ENCODE measurements around the gene TTC39A. TPM values are rescaled to one million over a fixed set of nuclear protein-coding genes. Genes with fewer than 3 reads are reported as not detected.

Gene TTC39A
- total RNA-seq, 1 donor from 2014 or later, result 21.3 TPM

DNA sequence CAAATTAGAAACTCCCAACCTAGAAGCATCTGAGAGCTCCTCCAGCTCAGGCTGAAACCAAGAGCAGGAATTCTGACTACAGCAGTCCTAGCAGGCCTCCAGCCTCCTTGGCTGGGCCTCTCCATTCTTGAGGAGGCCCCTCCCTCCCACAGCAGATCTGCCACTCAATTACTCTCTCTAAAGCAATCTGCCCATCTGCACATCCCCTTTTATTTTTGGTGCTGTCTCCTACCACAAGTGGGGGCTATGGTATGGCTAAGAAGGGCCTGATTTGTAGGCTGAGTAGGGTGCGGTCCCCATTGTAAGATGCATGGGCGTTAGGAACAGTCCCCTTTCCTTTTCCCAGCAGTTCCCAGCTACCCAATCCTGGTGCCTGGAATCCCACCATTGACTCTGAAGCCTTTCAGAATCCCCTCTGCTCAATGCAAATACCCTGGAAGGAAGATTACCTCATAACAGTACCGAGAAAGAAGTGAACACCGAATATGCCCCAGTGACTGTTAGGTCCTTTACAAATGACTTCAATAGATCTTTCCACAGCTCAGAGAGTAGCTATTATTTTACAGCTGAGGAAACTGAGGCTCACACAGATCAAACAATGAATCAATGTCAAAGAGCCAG is 11.6 kb upstream of the TTC39A start:
- no peak for DNase-seq (ENCODE audit: low read depth)
- TF ChIP-seq, protein P1, sequence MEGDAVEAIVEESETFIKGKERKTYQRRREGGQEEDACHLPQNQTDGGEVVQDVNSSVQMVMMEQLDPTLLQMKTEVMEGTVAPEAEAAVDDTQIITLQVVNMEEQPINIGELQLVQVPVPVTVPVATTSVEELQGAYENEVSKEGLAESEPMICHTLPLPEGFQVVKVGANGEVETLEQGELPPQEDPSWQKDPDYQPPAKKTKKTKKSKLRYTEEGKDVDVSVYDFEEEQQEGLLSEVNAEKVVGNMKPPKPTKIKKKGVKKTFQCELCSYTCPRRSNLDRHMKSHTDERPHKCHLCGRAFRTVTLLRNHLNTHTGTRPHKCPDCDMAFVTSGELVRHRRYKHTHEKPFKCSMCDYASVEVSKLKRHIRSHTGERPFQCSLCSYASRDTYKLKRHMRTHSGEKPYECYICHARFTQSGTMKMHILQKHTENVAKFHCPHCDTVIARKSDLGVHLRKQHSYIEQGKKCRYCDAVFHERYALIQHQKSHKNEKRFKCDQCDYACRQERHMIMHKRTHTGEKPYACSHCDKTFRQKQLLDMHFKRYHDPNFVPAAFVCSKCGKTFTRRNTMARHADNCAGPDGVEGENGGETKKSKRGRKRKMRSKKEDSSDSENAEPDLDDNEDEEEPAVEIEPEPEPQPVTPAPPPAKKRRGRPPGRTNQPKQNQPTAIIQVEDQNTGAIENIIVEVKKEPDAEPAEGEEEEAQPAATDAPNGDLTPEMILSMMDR (conservative IDR thresholded peaks at IDR 0.05; ENCODE audit: low read depth, low read length), result no peak

DNA sequence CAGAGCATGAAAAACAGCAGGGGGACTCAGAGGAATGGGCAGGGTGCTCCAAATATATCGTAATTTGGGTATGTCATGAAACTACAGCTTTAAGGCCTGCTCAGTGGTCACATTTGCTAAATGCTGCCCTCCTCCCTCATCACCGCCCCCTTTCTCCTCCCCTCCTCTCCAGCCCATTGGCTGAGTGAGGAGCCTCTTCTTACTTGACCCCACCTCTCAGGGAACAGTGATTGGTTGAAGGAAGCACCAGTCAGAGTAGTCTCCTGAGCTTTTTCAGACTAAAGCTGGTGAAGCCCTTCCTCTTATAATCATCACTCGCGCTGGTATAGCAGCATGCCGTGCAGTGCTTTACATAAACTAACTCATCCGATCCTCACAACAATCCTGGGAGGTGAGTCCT is 10.0 kb upstream of the TTC39A start:
- TF ChIP-seq, protein P1 (conservative IDR thresholded peaks at IDR 0.05; ENCODE audit: low read depth, low read length), result no peak
- no peak for DNase-seq (ENCODE audit: low read depth)
- no peak overlapping the region for H3K4me3 ChIP-seq (ENCODE audit: low read depth, low read length)

More for the DNA sequence above, 11.6 kb upstream of the TTC39A start:
- H3K4me3 ChIP-seq (ENCODE audit: low read depth, low read length), result no peak overlapping the region

DNA sequence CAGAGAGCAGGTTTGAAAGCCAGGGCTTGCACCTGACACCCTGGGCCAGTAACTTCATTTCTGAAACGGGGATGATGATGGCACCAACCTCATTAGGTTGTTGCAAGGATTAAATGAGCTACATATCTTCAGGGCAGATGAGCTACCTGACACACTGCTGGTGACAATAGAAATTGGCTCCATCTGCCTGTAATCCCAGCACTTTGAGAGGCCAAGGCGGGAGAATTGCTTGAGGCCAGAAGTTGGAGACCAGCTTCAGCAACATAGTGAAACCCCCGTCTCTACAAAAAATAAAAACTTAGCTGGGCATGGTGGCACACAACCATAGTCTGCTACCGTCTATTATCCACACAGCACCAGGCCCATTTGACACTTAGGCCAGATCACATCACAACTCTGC is 6.3 kb upstream of the TTC39A start:
- TF ChIP-seq, protein P1 (conservative IDR thresholded peaks at IDR 0.05; ENCODE audit: low read depth, low read length), result no peak
- H3K4me3 ChIP-seq (ENCODE audit: low read depth, low read length), result no peak overlapping the region
- no peak for DNase-seq (ENCODE audit: low read depth)

DNA sequence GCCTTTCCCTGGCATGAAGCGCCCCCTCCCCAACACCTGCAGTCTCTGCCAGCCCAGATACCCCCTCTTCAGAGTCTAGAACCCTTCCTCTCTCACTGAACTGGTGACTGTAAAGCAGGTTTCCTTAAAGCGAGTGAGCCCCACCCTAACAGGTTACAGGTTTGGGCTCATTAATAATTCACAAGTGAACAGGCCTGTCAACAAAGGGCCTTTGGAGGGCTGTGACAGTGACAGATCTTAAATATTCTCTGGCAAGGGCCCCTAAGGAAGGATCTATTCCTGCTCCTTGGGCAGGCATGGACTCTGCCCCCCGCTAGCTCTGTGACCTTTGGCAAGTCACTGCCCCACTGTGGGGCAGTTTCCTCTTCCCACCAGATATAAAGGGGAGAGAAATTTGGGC is 5.6 kb upstream of the TTC39A start:
- DNase-seq (ENCODE audit: low read depth), result no peak
- TF ChIP-seq, protein P1 (conservative IDR thresholded peaks at IDR 0.05; ENCODE audit: low read depth, low read length), result no peak

DNA sequence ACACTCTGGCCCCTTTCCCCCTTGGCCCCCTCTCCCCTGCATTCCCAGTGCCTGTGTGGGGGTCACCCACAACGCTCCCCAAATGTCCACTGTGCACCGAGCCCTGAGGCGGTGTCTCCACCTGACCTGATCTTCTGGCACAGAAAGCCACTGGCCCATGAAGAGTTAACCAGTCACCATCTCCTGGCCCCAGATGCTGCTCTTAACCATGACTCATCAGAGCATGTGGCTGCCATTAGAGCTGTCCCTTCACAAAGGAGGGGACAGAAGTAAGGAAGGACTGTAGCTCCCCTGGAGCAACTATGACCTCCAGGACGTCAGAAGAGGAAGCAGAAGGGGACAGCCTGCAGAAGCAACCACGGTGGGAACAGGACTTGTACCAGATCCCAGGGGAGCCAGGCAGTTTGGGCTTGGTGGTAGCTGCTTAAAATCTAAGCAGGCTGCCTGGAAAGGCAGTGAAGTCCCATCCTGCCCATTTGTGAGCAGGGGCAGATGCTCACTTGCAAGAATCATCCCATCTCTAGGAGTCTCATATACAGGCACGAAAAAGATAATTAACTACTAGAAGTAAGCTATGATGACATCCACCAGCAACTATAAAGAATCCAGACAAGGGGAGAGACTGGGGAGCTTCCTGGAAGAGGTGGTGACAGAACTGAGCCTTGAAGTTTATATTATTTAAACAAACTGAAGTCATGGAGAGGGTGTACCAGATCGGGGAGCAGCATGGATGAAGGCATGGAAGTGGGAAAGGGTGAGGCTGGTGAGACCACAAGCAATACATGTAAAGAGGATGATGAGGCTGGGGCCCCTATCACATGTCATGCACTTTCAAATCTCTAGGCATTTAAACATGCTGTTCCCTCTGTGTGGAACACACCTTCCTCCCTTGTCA is 1.1 kb upstream of the TTC39A start:
- TF ChIP-seq, protein P1 (conservative IDR thresholded peaks at IDR 0.05; ENCODE audit: low read depth, low read length), result no peak
- peak; percentile 52 for DNase-seq (ENCODE audit: low read depth)
- H3K4me3 ChIP-seq (ENCODE audit: low read depth, low read length), result peak overlapping the region; percentile 87

More for the DNA sequence above, 5.6 kb upstream of the TTC39A start:
- no peak overlapping the region for H3K4me3 ChIP-seq (ENCODE audit: low read depth, low read length)

DNA sequence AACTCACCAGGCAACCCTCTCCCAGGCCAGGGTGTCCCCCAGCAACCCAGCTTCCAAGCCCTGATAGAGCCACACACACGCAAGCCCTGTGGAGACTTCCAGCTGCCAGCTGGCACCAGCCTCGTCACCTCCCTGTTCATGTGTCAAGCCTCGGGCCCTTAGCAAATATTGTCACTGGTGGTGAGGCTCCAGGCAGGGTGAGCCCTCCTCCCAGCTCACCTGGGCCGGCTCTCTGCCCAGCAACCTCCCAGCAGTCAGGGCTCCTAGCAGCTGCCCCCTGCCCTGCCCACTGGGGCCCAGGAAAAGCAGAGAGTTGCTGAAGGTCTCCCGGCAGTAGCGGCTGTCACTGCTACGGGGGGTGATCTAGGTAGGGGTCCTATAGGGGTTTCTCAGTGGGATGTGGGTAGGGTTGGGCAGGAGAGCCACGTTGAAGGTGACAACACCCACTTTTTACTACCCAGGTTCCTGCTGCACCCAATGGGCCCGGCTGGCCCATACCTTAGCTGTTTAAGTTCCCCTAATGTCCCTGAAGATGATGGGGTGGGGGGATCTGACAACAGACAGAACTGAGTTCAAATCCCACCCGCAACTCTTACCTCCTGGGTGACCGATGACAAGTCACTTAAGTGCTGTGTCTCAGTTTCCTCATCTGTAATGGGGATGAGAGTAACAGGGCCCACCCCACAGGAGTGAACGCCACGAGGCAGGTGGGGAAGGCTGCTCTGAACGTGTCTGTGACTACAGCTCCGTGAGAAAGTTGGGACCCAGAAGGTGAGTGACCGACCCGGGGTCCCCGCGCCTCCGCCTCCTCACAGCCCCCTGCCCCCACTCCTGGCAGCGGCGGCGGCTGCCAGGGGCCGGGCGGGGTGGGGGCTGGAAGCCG is 678 bp downstream of the TTC39A start:
- DNase-seq (ENCODE audit: low read depth), result no peak
- TF ChIP-seq, protein P1 (conservative IDR thresholded peaks at IDR 0.05; ENCODE audit: low read depth, low read length), result no peak
- H3K4me3 ChIP-seq (ENCODE audit: low read depth, low read length), result peak overlapping the region; percentile 60

Data from epithelial cell of proximal tubule (primary cell).